ENCODE measurements around the gene AP4B1.
"Not testable (repeated sequence)": the region's sequence is repeated elsewhere in the genome, so short reads cannot be mapped to it uniquely, and the experiment has no call there.

AP4B1 gene

DNA sequence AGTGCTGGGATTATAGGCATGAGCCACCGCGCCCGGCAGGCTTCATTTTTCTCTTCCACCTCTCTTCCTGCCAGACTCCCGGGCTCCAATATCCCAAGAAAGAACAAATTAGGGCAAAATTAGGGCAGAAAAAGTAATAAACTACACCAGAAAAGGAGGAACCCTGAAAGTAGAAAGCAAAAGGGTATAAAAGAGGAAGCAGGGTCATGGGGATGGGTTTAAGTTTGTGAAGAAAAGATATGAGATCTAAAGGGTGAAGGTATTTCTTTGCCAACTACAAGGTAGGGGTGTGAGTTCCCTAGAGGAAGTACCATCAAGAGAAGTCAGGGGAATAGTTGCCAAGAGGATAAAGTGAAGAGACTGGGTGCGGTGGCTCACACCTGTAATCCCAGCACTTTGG is 43.0 kb downstream of the AP4B1 start:
- no peaks in the 10 kb centered on the region for H3K9me3 Mint-ChIP-seq
- no peak overlapping the region for H3K4me3 Mint-ChIP-seq
- H3K27me3 Mint-ChIP-seq: no peaks in the 10 kb centered on the region
- H3K4me1 Mint-ChIP-seq (ENCODE audit: low read depth): peaks cover 50% of the 10 kb centered on the region
- peaks cover 81% of the 10 kb centered on the region for H3K36me3 Mint-ChIP-seq (ENCODE audit: low read depth)
- DNase-seq: no peak
- peak overlapping the region; percentile 23 for H3K27ac Mint-ChIP-seq

DNA sequence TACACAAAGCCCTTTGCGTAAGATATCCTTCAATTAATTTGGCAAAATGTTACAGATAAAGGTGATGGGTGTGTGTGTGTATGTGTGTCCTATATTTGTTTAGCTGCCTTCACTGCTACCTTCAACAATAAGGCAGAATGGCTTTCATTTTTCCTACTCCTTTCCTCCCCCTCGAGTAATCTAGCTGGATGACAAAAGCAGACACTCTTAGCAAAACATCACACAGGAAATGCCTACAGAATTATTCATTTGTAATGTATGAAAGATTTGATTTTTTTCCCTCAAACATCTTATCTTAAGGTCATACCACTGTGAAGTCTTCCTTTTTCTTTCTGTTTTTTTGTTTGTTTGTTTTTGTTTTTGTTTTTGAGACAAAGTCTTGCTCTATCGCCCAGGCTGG is 43.7 kb downstream of the AP4B1 start:
- peaks cover 84% of the 10 kb centered on the region for H3K36me3 Mint-ChIP-seq (ENCODE audit: low read depth)
- peaks cover 49% of the 10 kb centered on the region for H3K4me1 Mint-ChIP-seq (ENCODE audit: low read depth)
- H3K9me3 Mint-ChIP-seq: no peaks in the 10 kb centered on the region
- H3K4me3 Mint-ChIP-seq: no peak overlapping the region
- no peaks in the 10 kb centered on the region for H3K27me3 Mint-ChIP-seq
- DNase-seq: no peak
- H3K27ac Mint-ChIP-seq: peak overlapping the region; percentile 82

DNA sequence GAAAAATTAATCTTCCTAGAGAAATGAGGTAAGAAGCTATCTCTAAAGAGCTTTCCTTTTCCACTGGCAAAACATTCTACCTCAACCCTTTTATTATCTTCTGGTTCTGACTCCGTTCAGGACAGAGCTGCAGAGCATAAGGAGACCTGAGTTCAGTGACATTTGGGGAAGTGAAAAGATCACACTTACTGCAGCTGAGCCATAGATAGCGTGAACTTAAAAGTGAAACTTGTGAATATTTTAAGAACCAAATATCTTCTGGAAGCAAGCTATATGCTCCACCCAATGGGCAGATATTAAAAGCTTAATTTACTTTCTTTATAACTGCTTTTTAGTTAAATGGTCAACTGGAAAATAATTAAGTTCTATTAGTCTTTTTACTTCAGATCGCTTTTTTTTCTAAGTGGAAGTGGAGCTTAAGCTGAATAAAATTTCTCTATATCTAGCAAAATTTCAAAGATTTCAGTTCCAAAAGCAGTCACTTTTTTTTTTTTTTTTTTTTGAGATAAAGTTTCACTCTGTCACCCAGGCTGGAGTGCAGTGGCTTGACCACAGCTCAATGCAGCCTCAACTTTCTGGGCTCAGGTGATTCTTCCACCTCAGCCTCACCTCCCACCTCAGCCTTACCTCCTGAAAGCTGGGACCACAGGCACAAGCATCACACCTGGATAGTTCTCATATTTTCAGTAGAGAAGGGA is 45.0 kb downstream of the AP4B1 start:
- no peaks in the 10 kb centered on the region for H3K9me3 Mint-ChIP-seq
- DNase-seq: no peak
- H3K27me3 Mint-ChIP-seq: no peaks in the 10 kb centered on the region
- peaks cover 84% of the 10 kb centered on the region for H3K36me3 Mint-ChIP-seq (ENCODE audit: low read depth)
- peak overlapping the region; percentile 82 for H3K27ac Mint-ChIP-seq
- peak overlapping the region; percentile 32 for H3K4me3 Mint-ChIP-seq
- peaks cover 43% of the 10 kb centered on the region for H3K4me1 Mint-ChIP-seq (ENCODE audit: low read depth)

DNA sequence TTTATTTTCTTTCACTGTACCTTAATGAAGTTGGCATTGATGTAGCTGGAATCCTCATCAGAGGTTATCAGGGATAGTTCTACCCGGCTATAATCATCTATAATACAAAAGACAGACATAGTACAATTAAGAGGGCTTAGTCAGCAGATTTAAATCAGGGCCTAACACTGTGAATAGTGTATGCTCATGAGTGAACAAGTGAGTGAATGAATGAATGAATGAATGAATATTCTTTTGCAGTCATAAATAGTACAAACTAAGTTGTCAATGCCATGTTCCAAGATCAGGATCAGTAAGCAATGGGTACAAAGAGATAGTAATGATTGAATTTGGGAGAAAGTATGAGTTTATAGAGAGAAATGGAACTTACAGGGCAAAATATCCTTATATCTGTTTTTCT is 45.6 kb downstream of the AP4B1 start:
- peak overlapping the region; percentile 13 for H3K27ac Mint-ChIP-seq
- H3K9me3 Mint-ChIP-seq: no peaks in the 10 kb centered on the region
- peaks cover 49% of the 10 kb centered on the region for H3K4me1 Mint-ChIP-seq (ENCODE audit: low read depth)
- H3K36me3 Mint-ChIP-seq (ENCODE audit: low read depth): peaks cover 84% of the 10 kb centered on the region
- no peak overlapping the region for H3K4me3 Mint-ChIP-seq
- H3K27me3 Mint-ChIP-seq: no peaks in the 10 kb centered on the region
- no peak for DNase-seq

DNA sequence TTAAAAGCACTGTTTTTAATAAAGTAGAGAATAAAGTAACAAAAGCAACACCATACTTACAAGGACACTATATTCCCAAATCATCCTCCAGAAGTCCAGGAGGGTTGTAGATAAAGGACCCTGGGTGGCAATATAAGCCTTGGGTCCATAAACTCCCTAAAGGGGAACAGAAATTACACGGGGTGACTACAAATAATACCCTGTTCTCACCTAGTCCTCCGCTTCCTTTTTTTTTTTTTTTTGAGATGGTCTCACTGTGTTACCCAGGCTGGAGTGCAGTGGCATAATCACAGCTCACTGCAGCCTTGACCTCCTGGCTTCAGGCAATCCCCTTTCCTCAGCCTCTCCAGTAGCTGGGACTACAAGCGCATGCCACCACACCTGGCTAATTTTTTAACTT is 46.2 kb downstream of the AP4B1 start:
- no peak overlapping the region for H3K4me3 Mint-ChIP-seq
- no peaks in the 10 kb centered on the region for H3K27me3 Mint-ChIP-seq
- no peak for DNase-seq
- H3K4me1 Mint-ChIP-seq (ENCODE audit: low read depth): peaks cover 46% of the 10 kb centered on the region
- H3K36me3 Mint-ChIP-seq (ENCODE audit: low read depth): peaks cover 83% of the 10 kb centered on the region
- H3K9me3 Mint-ChIP-seq: no peaks in the 10 kb centered on the region
- H3K27ac Mint-ChIP-seq: peak overlapping the region; percentile 22

DNA sequence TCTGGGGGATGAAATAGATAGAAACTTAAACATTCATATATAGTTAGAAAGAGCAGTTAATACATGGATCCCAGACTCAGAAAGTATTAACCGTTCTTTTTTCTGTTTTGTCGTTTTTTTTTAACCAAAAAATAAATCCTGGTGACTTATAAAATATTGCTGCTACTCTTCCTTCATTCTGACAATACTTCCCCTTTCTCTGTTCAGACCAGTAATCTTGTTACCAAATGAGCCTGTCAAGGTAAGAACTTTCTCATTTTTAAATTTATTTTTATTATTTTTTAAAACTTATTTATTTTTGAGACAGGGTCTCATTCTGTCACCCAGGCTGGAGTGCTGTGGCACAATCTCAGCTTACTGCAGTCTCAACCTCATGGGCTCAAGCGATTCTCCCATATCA is 46.8 kb downstream of the AP4B1 start:
- Mint-ChIP-seq H3K4me3 (no peak overlapping the region), H3K4me1 (ENCODE audit: low read depth) (peaks cover 41% of the 10 kb centered on the region), H3K36me3 (ENCODE audit: low read depth) (peaks cover 80% of the 10 kb centered on the region), H3K27me3 (no peaks in the 10 kb centered on the region), H3K9me3 (no peaks in the 10 kb centered on the region), H3K27ac (peak overlapping the region; percentile 55)
- no peak for DNase-seq

DNA sequence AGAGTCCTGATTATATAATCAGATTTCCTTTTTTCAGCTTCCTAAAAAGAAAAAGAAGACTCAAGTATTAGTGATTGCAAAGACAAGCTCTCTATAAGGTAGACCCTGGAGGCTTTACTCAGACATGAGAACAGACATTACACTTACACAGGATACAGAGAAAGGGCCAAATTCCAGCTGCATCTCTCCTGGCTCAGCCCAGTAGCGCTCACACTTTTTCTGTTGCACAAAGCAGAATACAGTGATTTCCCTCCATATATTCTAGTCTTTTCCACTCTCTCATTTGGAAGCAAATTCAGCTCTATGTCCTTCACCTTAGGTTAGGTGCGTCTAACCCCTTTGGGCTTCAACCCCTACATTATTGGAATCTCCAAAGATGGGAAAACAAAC is 48.2 kb downstream of the AP4B1 start:
- H3K27ac Mint-ChIP-seq: no peak overlapping the region

DNA sequence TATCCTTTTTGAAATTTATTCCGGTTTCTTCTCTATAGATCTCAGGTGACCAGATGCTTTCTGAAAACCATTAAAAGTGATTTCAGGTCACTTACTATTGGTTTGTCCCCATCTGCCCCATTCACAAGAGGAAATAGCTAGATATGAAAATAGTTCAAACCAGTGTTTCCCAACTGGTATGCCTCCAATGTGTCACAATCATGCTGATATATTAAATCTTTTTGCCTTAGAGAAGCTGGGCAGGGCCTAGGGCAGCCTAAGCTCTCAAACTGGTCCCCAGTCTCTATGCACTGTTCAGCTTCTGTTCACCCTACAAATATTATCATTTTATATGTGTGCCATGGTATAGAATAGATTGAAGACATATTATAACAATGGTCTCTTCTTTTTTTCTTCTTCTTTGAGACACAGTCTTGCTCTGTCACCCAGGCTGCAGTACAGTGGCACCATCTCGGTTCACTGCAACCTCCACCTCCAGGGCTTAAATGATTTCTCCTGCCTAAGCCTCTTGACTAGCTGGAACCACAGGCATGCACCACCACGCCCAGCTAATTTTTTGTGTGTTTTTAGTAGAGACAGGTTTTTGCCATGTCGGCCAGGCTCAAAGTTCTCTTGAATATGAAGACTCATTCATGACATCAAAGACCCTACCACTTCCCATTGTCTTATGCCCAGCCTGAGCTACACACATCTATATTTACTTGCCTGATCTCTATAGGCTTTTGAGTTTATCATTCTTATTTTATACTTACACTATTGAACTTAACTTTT is 48.8 kb downstream of the AP4B1 start:
- peaks cover 86% of the 10 kb centered on the region for H3K36me3 Mint-ChIP-seq (ENCODE audit: low read depth)
- no peaks in the 10 kb centered on the region for H3K9me3 Mint-ChIP-seq
- H3K4me3 Mint-ChIP-seq: no peak overlapping the region
- no peak for DNase-seq
- H3K27me3 Mint-ChIP-seq: no peaks in the 10 kb centered on the region
- peaks cover 35% of the 10 kb centered on the region for H3K4me1 Mint-ChIP-seq (ENCODE audit: low read depth)
- H3K27ac Mint-ChIP-seq: peak overlapping the region; percentile 31

More for the DNA sequence above, 48.2 kb downstream of the AP4B1 start:
- Mint-ChIP-seq H3K4me1 (ENCODE audit: low read depth) (peaks cover 38% of the 10 kb centered on the region), H3K36me3 (ENCODE audit: low read depth) (peaks cover 83% of the 10 kb centered on the region), H3K27me3 (no peaks in the 10 kb centered on the region), H3K9me3 (no peaks in the 10 kb centered on the region), H3K4me3 (no peak overlapping the region)
- DNase-seq: no peak

DNA sequence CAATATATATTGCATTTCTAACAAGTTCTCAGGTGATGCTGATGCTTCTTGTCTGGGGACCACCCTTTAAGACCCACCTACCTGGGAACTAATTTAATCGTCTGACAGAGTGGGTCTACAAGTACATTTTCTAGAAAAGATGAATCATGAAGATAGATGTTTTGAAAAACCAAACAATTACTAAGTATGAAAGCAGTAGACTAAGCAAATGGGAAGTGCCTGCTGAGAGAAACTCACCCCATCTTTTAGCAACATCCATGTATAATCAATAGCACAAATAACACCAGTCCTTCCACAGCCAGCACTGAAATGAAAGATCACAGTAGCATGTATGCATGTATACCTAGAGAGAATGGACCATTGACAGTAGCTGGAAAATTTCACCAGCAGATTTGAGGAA is 50.4 kb downstream of the AP4B1 start:
- Mint-ChIP-seq H3K9me3 (no peaks in the 10 kb centered on the region), H3K36me3 (ENCODE audit: low read depth) (peaks cover 85% of the 10 kb centered on the region), H3K27ac (peak overlapping the region; percentile 86), H3K4me1 (ENCODE audit: low read depth) (peaks cover 31% of the 10 kb centered on the region), H3K4me3 (no peak overlapping the region), H3K27me3 (no peaks in the 10 kb centered on the region)
- DNase-seq: no peak

DNA sequence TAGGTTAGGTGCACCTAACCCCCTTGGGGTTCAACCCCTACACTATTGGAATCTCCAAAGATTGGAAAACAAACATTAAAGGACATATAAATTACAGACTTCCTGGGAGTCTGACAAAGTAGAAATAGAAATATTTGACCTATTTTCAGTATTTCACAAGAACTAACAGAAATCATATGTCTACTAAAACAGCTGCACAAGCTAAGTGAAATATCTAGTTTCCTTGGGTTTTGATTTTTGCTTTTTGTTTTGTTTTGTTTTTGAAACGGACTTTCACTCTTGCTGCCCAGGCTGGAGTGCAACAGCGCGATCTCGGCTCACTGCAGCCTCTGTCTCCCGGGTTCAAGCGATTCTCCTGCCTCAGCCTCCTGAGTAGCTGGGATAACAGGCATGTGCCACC is 51.9 kb downstream of the AP4B1 start:
- peaks cover 27% of the 10 kb centered on the region for H3K4me1 Mint-ChIP-seq (ENCODE audit: low read depth)

DNA sequence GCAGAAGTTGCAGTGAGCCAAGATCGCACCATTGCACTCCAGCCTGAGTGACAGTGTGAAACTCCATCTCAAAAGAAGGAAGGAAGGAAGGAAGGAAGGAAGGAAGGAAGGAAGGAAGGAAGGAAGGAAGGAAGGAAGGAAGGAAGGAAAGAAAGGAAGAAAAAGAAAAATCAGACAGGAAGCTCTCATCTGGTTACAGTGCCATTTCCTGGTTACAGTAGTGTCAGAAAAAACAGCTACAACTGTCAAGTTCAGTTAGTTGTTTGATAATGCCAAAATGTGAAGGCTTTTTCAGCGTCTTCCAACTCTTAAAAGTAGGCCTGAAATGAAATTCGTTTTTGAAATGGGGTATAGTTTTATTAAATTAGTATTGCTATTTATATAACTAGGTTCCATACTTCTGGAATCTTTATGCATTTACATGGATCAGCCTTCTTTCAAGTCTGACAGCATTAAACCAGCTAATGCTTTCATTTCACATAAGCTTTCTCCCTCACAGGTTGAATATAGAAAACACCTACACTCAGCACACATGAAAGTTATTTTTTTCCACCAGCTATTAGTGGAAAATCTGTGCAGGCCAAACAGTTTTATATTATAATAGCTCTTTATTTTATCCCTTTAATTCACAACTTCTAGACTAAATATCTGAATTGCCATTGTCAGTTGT is 54.3 kb downstream of the AP4B1 start:
- Mint-ChIP-seq H3K36me3 (ENCODE audit: low read depth) (peaks cover 88% of the 10 kb centered on the region), H3K4me1 (ENCODE audit: low read depth) (peaks cover 27% of the 10 kb centered on the region), H3K4me3 (no peak overlapping the region), H3K9me3 (no peaks in the 10 kb centered on the region), H3K27me3 (no peaks in the 10 kb centered on the region), H3K27ac (peak overlapping the region; percentile 88)
- DNase-seq: no peak

More for the DNA sequence above, 51.9 kb downstream of the AP4B1 start:
- not testable (repeated sequence) for H3K9me3 Mint-ChIP-seq, H3K4me3 Mint-ChIP-seq, H3K27me3 Mint-ChIP-seq, DNase-seq
- peaks cover 88% of the 10 kb centered on the region for H3K36me3 Mint-ChIP-seq (ENCODE audit: low read depth)
- H3K27ac Mint-ChIP-seq: peak overlapping the region; percentile 61

DNA sequence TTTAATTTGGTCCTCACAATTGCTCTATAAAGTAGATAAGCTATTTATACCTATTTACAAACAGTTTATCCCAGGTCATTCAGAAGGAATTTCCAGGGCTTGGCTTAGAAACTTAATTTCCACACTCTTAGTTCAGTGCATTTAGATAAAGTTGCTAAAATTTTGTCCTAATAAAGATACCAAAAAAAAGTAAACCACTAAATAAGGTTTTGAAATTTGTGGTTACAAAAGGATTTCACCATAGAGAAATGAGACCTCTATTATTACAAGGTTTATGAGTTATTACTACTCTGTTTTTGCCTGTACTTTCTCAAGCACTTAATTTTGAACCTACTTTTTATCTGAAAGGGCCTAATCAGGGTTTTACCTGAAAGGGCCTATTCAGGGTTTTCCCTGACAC is 55.5 kb downstream of the AP4B1 start:
- H3K4me1 Mint-ChIP-seq (ENCODE audit: low read depth): peaks cover 19% of the 10 kb centered on the region
- H3K9me3 Mint-ChIP-seq: no peaks in the 10 kb centered on the region
- H3K36me3 Mint-ChIP-seq (ENCODE audit: low read depth): peaks cover 84% of the 10 kb centered on the region

DNA sequence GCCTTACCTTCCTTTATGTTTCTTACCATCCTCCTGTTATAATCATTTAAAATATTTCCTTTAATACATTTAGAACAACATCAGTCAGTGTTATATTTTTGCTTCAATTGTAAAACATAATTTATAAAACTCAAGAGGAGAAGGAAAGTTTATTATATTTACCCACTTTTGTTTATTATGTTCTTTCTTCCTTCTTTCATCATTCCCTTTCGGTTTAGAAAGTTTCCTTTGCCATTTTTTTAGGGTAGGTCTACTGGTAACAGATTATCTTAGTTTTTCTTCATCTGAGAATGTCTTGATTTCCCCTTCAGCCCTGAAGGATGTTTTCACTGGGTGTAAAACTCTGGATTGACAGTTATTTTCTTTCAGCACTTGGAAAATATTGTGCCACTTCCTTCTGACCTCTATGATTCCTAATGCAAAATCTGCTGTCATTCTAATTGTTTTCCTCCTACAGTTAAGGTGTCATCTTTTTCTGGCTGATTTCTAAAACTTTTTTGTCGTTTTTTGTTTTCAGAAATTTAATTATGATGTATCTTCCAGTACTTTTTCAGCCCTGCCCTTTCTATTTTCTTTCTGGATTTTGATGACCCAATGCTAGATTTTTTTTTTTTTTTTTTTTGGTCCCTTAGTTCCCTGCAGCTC is 58.1 kb downstream of the AP4B1 start:
- Mint-ChIP-seq H3K9me3 (no peaks in the 10 kb centered on the region), H3K27me3 (no peaks in the 10 kb centered on the region), H3K4me3 (no peak overlapping the region), H3K27ac (peak overlapping the region; percentile 55), H3K36me3 (ENCODE audit: low read depth) (peaks cover 85% of the 10 kb centered on the region), H3K4me1 (ENCODE audit: low read depth) (peaks cover 12% of the 10 kb centered on the region)
- no peak for DNase-seq

More for the DNA sequence above, 55.5 kb downstream of the AP4B1 start:
- no peaks in the 10 kb centered on the region for H3K27me3 Mint-ChIP-seq
- peak overlapping the region; percentile 4 for H3K27ac Mint-ChIP-seq
- no peak overlapping the region for H3K4me3 Mint-ChIP-seq
- DNase-seq: no peak

Data from activated T-cell treated with anti-CD3 and anti-CD28 coated beads, Interleukin-2, amount 50 U/mL, for 24 hours (primary cell).